Measurements from ENCODE around the gene MAP3K3.

The MAP3K3 gene

GRCh38 chr17:63622574-63623390 is 565 bp downstream of the MAP3K3 start:
- DNase-seq (ENCODE audit: low spot score) = peak; percentile 40

GRCh38 chr17:63623786-63624530 is 1.7 kb downstream of the MAP3K3 start:
- DNase-seq (ENCODE audit: low spot score) = no peak

- DNase-seq (ENCODE audit: low spot score) = no peak
These were observed 2.3 kb downstream of the MAP3K3 start for GRCh38 chr17:63624531-63624880.

GRCh38 chr17:63626551-63627180 is 4.4 kb downstream of the MAP3K3 start:
- no peak for DNase-seq (ENCODE audit: low spot score)

- no peak for DNase-seq (ENCODE audit: low spot score)
These were observed 7.4 kb downstream of the MAP3K3 start for GRCh38 chr17:63629627-63630026.

- DNase-seq (ENCODE audit: low spot score) = no peak
These were observed 8.8 kb downstream of the MAP3K3 start for GRCh38 chr17:63631062-63631461.

- DNase-seq (ENCODE audit: low spot score) = no peak
These were observed 9.4 kb downstream of the MAP3K3 start for GRCh38 chr17:63631626-63632025.

GRCh38 chr17:63633742-63634141 is 11.5 kb downstream of the MAP3K3 start:
- DNase-seq (ENCODE audit: low spot score) = no peak

GRCh38 chr17:63634163-63634562 is 11.9 kb downstream of the MAP3K3 start:
- DNase-seq (ENCODE audit: low spot score) = no peak

- no peak for DNase-seq (ENCODE audit: low spot score)
These were observed 12.6 kb downstream of the MAP3K3 start for GRCh38 chr17:63634816-63635215.

GRCh38 chr17:63635290-63635689 is 13.1 kb downstream of the MAP3K3 start:
- DNase-seq (ENCODE audit: low spot score) = no peak

GRCh38 chr17:63635787-63636186 is 13.6 kb downstream of the MAP3K3 start:
- DNase-seq (ENCODE audit: low spot score) = no peak

GRCh38 chr17:63639125-63639524 is 16.9 kb downstream of the MAP3K3 start:
- DNase-seq (ENCODE audit: low spot score) = no peak

GRCh38 chr17:63640038-63640437 is 17.8 kb downstream of the MAP3K3 start:
- DNase-seq (ENCODE audit: low spot score) = no peak

- DNase-seq (ENCODE audit: low spot score) = no peak
These were observed 19.7 kb downstream of the MAP3K3 start for GRCh38 chr17:63641692-63642448.

GRCh38 chr17:63644846-63645245 is 22.6 kb downstream of the MAP3K3 start:
- DNase-seq (ENCODE audit: low spot score) = no peak

GRCh38 chr17:63645775-63646487 is 23.7 kb downstream of the MAP3K3 start:
- DNase-seq (ENCODE audit: low spot score) = no peak

GRCh38 chr17:63646488-63646806 is 24.2 kb downstream of the MAP3K3 start:
- no peak for DNase-seq (ENCODE audit: low spot score)

- DNase-seq (ENCODE audit: low spot score) = no peak
These were observed 25.0 kb downstream of the MAP3K3 start for GRCh38 chr17:63647065-63647725.

GRCh38 chr17:63647936-63648335 is 25.7 kb downstream of the MAP3K3 start:
- no peak for DNase-seq (ENCODE audit: low spot score)

GRCh38 chr17:63649813-63650212 is 27.6 kb downstream of the MAP3K3 start:
- no peak for DNase-seq (ENCODE audit: low spot score)
